NB4 (cell line): ENCODE data around the gene SERGEF.

Experiments used
- POLR2A ChIP-seq: IDR thresholded peaks from 2 replicates; pipeline ENCODE4 v1.6.1; 2011; ENCODE audit warnings: mild to moderate bottlenecking; ENCODE audit not compliant: insufficient read length; ENCODE audit errors: extremely low read depth
- TF ChIP-seq, protein P1 (sequence below): IDR thresholded peaks from one replicate; pipeline ENCODE4 v1.5.1; 2012; ENCODE audit warnings: low read depth, low read length
- TF ChIP-seq, protein P2 (sequence below): IDR thresholded peaks from 2 replicates; pipeline ENCODE4 v1.6.1; 2011; ENCODE audit warnings: low read depth, low read length

DNA sequence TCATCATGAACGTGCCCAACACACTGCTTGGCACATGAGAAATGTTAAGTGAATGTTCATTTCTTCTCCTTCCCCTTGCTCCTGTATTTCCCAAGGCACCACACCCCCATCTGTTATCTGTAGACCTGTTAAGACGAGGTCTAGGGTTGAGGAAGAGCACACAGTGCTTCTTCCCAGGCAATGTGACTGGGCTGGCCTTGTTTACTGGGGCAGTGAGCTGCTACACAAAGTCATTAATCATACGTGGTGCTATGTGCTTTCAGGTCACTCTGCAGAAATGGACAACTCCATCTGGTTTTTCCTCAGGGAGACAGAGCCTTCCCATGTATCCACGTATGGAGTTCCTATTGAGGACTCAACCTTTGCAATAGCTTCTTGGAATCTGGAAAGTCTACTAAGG is 159.6 kb downstream of the SERGEF start:
- TF ChIP-seq, protein P1, sequence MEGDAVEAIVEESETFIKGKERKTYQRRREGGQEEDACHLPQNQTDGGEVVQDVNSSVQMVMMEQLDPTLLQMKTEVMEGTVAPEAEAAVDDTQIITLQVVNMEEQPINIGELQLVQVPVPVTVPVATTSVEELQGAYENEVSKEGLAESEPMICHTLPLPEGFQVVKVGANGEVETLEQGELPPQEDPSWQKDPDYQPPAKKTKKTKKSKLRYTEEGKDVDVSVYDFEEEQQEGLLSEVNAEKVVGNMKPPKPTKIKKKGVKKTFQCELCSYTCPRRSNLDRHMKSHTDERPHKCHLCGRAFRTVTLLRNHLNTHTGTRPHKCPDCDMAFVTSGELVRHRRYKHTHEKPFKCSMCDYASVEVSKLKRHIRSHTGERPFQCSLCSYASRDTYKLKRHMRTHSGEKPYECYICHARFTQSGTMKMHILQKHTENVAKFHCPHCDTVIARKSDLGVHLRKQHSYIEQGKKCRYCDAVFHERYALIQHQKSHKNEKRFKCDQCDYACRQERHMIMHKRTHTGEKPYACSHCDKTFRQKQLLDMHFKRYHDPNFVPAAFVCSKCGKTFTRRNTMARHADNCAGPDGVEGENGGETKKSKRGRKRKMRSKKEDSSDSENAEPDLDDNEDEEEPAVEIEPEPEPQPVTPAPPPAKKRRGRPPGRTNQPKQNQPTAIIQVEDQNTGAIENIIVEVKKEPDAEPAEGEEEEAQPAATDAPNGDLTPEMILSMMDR, result no peak
- TF ChIP-seq POLR2A, result no peak
- TF ChIP-seq, protein P2, sequence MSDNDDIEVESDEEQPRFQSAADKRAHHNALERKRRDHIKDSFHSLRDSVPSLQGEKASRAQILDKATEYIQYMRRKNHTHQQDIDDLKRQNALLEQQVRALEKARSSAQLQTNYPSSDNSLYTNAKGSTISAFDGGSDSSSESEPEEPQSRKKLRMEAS, result no peak
